BJ (cell line): ENCODE measurements around the gene STIMATE. TPM values are rescaled to one million over a fixed set of nuclear protein-coding genes. Genes with fewer than 3 reads are reported as not detected.
A peak's percentile ranks its signal among the peaks of the same experiment; 100 is the strongest.

Experiments
- CTCF ChIA-PET: fragments of 350-600 bp; formaldehyde crosslinking; extraction: SDS; loops from one replicate; lab custom pipeline; 2021; ENCODE audit warnings: antibody characterized with exemption, inconsistent platforms; lab: Yijun Ruan, JAX
- POLR2A ChIA-PET: fragments of 300-600 bp; sonication (Branson Sonifier 250); formaldehyde crosslinking; extraction: SDS; loops from one replicate; lab custom pipeline; 2021; ENCODE audit warnings: antibody characterized with exemption; lab: Charles Lee
- DNase-seq: peaks from one replicate; pipeline ENCODE4 v3.0.0-alpha.2; 2011; ENCODE audit warnings: low read depth
- H3K27me3 ChIP-seq: 2 replicates; pipeline ENCODE4 v1.6.0; 2011; ENCODE audit warnings: low read length; ENCODE audit not compliant: control insufficient read depth, insufficient read depth
- H3K36me3 ChIP-seq: 2 replicates; pipeline ENCODE4 v1.5.1; 2011; ENCODE audit warnings: low read length; ENCODE audit not compliant: control insufficient read depth, insufficient read depth
- H3K4me3 ChIP-seq: 2 replicates; pipeline ENCODE4 v1.5.1; 2011; ENCODE audit warnings: low read depth, mild to moderate bottlenecking, control low read depth, low read length
- polyA plus RNA-seq: library from polyadenylated mRNA; depleted of rRNA; stranded (reverse); fragments of >200 nt; gene quantifications from 2 replicates; pipeline ENCODE4 v1.2.3, GENCODE V29; 2011
- TF ChIP-seq, protein P1 (sequence below): IDR thresholded peaks from 2 replicates; pipeline ENCODE4 v1.5.1; 2011; ENCODE audit warnings: low read depth, mild to moderate bottlenecking, control low read depth, inconsistent platforms, low read length, moderate library complexity; ENCODE audit not compliant: insufficient read depth

The STIMATE gene
- polyA plus RNA-seq, 1 experiment: 13.5 TPM

- H3K4me3 ChIP-seq: no peak overlapping the region
- ChIA-PET CTCF (interaction anchor here (1.1 to 5.5 kb wide), 7 partner anchors 13 to 346 kb away, joined by 4 to 30 read pairs (median 5); partner anchors contain the start of genes MUSTN1 and NEK4), POLR2A (no interaction called here)
- DNase-seq: no peak
- no peaks in the 10 kb centered on the region for H3K27me3 ChIP-seq
- TF ChIP-seq, protein P1, sequence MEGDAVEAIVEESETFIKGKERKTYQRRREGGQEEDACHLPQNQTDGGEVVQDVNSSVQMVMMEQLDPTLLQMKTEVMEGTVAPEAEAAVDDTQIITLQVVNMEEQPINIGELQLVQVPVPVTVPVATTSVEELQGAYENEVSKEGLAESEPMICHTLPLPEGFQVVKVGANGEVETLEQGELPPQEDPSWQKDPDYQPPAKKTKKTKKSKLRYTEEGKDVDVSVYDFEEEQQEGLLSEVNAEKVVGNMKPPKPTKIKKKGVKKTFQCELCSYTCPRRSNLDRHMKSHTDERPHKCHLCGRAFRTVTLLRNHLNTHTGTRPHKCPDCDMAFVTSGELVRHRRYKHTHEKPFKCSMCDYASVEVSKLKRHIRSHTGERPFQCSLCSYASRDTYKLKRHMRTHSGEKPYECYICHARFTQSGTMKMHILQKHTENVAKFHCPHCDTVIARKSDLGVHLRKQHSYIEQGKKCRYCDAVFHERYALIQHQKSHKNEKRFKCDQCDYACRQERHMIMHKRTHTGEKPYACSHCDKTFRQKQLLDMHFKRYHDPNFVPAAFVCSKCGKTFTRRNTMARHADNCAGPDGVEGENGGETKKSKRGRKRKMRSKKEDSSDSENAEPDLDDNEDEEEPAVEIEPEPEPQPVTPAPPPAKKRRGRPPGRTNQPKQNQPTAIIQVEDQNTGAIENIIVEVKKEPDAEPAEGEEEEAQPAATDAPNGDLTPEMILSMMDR: no peak
- peaks cover 7% of the 10 kb centered on the region for H3K36me3 ChIP-seq
These were observed 47.7 kb downstream of the STIMATE start for GRCh38 chr3:52849656-52850055.

DNA sequence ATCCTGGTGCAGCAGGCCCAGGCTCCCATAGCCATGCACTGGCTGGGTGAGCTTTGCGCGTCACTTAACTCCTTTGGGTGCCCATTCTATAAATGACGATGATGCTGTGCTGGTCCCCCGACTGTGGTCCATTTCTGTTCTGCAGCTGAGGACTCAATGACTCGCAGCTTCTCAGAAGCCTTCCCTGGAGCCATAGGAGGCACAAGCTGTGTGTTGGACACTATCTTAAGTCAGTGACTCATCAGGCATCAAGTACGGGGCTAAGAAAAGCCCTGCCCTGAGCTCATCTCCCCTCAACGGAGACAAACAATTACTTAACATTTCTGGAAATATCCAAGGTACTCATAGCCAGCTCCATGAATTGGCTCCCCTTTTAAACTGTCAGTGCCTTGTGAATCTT, 48.7 kb downstream of the STIMATE start:
- Histone ChIP-seq H3K27me3 (no peaks in the 10 kb centered on the region), H3K4me3 (no peak overlapping the region), H3K36me3 (peaks cover 7% of the 10 kb centered on the region)
- ChIA-PET CTCF (interaction anchor here (0.6 to 5.5 kb wide), 10 partner anchors 12 to 389 kb away, joined by 3 to 30 read pairs (median 4); partner anchors contain the start of gene MUSTN1), POLR2A (interaction anchor here (0.7 kb wide), 1 partner anchor 12 kb away, joined by 3 read pairs; no protein-coding TSS in a partner anchor)
- TF ChIP-seq, protein P1: no peak
- peak; percentile 35 for DNase-seq

GRCh38 chr3:52847726-52848125, 49.6 kb downstream of the STIMATE start:
- TF ChIP-seq, protein P1: no peak
- ChIA-PET CTCF (interaction anchor here (1.4 to 5.5 kb wide), 3 partner anchors 12 to 87 kb away, joined by 6 to 30 read pairs (median 16); partner anchors contain the start of gene MUSTN1), POLR2A (no interaction called here)
- H3K36me3 ChIP-seq: peaks cover 7% of the 10 kb centered on the region
- DNase-seq: no peak
- no peaks in the 10 kb centered on the region for H3K27me3 ChIP-seq
- H3K4me3 ChIP-seq: no peak overlapping the region

DNA sequence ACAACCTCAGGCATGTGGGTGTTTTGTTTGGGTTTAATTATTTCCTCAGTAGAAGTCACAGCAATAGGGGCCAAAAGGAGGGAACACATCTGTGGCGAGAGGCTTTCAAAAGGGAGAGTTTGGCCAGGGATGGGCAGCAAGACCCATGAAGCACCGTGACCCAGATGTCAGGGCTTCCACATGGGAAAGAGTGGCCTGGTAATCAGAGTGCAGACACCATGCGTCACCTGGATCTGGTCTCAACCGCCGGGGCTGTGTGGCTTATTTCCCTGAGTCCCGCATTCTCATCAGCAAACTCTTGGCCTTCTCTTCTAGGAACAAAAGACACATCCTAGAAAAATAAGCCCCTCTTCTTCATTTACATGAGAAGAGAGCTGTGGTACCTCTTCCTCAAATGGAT, 50.1 kb downstream of the STIMATE start:
- TF ChIP-seq, protein P1: no peak
- ChIA-PET POLR2A (no interaction called here), CTCF (interaction anchor here (5.5 kb wide), 1 partner anchor 11 kb away, joined by 30 read pairs; the partner anchor contains the start of gene MUSTN1)

GRCh38 chr3:52846432-52846965, 50.8 kb downstream of the STIMATE start:
- POLR2A ChIA-PET: no interaction called here
- CTCF ChIA-PET: interaction anchor here (1.1 to 5.5 kb wide), 5 partner anchors 10 to 88 kb away, joined by 3 to 30 read pairs (median 5); partner anchors contain the start of gene MUSTN1
- DNase-seq: no peak
- Histone ChIP-seq H3K27me3 (no peaks in the 10 kb centered on the region), H3K4me3 (no peak overlapping the region), H3K36me3 (peaks cover 6% of the 10 kb centered on the region)
- TF ChIP-seq, protein P1: no peak

More for the DNA sequence above, 50.1 kb downstream of the STIMATE start:
- no peaks in the 10 kb centered on the region for H3K27me3 ChIP-seq
- H3K4me3 ChIP-seq: no peak overlapping the region
- peaks cover 9% of the 10 kb centered on the region for H3K36me3 ChIP-seq
- no peak for DNase-seq
